SU-DHL-6 (cell line): ENCODE data around the gene SRGAP2B.
"Not testable (repeated sequence)": the region's sequence is repeated elsewhere in the genome, so short reads cannot be mapped to it uniquely, and the experiment has no call there.

Experiments used
- CTCF ChIP-seq: fragments of 200-600 bp; sonication (generic); IDR thresholded peaks from one replicate; pipeline ENCODE4 v1.5.1; 2017; ENCODE audit warnings: antibody characterized with exemption, mild to moderate bottlenecking, low read length, moderate library complexity; ENCODE audit not compliant: insufficient read depth, poor library complexity, severe bottlenecking
- EZH2phosphoT487 ChIP-seq: fragments of 200-600 bp; sonication (generic), shearing (Covaris generic); conservative IDR thresholded peaks from 2 replicates; pipeline ENCODE4 v1.6.1; 2018; ENCODE audit warnings: mild to moderate bottlenecking, antibody characterized with exemption, low read length, moderate library complexity, mixed read lengths

DNA sequence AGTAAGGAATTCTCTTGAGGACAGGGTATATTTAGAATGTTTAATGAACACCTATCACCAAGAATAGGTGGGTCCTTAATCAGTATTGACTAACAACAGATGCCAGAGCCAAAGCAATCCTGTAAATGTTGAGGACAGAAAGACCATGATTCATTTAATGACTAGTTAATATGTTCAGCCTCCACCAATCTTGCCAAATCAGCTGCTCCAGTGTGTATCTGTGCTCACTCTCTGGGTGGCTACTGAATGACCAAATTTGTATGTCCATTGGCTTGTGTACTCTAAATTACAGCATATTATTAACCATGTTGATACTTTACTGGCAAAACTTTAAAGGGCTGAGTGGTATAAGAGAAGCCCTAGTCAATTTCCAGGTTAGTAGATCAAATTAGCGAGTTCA is 130.9 kb downstream of the SRGAP2B start:
- TF ChIP-seq CTCF, EZH2phosphoT487: not testable (repeated sequence)
